Activated CD8-positive, alpha-beta memory T cell treated with anti-CD3 and anti-CD28 coated beads for 48 hours (primary cell): Measurements from ENCODE around the gene ETNK2.

Source experiments
- DNase-seq, 3 experiments: peaks; one replicate each; pipeline ENCODE4 v3.0.0-alpha.2; 2020; ENCODE audit warnings: low read depth in 2 of 3, low spot score in 2 of 3

ETNK2 gene

DNA sequence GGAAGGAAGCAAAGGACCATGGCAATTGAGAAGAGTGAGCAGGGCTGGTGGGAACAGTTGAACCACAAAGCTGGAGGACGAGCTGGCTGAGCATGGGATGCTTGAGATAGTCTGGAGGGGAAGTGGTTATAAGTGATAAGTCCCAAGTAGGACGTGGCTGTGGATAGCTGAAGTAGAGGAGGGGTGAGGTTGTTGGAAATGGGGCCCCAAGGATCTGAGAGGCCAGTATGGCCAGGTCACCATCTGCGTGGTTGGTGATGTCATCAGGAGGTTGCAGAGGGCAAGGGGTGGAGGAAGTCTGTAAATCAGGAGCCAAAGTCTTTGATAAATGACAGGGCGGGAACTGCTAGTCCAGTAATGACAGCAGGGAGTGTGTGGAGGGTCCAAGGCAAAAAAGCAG is 25.3 kb upstream of the ETNK2 start:
- DNase-seq, result no peak

DNA sequence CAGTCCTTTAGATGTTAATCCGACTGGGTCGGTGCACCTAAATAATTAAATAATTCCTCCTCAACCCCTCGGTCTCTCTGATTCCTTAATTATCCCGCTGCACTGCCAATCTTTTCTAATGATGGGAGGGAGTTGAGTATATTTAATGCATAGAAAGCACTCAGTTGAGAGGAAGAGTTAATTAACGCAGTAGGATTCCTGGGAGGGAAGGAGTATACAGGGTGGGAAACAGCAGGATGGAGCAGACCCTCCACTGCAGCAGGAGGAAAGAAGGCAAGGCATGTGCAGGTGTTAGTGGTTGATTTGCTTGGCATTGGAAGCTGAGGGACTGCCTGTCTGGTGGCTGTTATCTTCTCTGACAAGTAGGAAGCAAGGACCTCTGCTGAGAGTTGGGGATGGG is 24.2 kb upstream of the ETNK2 start:
- no peak for DNase-seq

DNA sequence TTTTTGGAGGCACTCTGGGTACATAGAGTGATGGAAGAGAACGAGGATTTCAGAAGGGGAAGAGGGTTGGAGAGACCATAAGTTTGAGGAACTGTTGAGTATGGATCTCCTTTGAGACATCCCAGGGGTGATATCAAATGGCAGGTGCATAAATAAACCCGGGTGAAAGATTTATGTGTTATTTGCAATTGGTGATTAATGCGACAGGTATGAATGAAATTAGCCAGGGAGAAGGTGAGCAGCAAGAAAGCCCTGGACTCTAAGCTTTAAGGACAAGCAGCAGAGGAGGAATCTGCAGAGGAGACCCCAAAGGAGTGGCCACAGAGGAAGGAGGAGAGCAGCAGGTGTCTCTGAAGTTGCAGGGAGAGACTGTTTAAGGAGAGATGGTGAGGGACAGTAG is 23.1 kb upstream of the ETNK2 start:
- no peak for DNase-seq

DNA sequence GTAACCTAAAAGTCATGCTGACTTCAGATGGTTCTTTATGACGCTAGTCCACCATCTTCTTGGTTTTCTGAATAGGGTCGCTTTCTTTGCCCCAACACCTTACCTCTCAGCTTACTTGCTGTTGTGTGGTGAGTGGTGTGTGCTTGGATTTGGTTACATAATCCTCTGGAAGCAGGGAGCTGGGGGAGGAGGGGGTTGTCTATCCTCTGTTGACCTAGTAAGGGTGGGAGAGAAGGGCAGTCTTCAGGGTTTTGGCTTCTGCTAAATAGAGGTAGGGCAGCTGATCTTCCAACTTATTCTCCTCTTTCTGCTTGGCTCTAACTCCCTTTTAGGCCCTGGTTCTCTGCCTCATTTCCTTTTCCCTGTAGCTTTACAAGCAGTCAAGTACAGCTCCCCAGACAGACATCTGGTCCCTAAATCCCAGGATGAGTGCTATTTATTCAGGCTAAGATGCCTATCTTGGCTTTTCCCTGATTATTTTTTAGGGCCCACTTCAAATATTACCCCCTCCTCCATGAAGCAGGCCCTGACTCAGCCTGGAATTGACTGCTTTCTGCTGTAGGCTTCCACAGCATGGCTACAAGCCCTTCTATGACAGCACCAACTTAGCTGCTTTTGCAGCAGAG is 20.7 kb upstream of the ETNK2 start:
- no peak for DNase-seq

DNA sequence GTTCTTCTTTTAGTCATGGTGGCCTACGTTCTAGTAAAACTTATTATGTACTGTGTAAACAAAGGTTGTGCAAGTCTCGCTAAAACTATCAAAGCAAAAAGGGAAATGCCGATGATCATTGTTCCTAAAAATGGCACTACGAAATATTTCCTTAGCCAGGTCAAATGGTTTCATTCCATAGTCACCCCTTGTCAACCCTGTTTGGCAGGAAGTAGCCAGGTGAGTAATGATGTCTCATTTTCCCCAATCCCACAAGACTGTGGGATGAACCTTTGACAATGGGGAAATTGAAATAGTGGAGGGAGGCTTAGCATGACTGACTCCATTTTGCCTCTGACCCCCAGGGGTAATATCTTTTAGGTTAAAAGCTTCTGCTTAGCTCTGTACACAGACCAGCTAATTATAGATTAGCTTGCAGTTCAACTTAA is 19.9 kb upstream of the ETNK2 start:
- DNase-seq, result no peak

DNA sequence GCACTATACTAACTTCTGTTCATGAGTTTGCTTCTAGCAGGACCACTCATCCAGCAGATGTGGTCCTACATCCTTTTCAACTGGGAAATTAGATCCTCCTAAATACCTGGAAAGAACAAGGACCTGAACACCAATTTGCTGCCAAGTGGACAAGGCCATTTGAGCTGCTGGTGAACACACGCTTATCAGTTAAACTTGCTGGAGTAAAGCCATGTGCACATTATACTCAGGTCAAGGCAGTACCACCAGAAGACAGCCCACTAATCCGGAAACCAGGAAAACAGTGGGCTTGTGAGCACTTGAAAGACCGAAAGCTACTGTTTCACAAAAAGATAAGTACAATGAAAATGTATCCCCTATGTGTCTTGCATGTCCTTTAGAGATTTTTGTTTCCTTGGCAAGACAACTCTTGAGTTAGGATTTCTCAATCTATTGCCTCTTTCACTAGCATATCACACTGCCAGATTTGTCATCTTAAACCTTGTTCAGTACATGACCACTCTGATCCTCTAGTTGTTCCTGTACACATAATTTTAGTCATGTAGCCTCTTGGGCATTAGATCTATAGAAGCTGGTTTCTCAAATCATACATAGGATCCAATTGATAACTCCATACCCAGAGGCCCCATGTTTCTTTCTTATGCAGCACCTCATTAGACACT is 18.8 kb upstream of the ETNK2 start:
- no peak for DNase-seq

DNA sequence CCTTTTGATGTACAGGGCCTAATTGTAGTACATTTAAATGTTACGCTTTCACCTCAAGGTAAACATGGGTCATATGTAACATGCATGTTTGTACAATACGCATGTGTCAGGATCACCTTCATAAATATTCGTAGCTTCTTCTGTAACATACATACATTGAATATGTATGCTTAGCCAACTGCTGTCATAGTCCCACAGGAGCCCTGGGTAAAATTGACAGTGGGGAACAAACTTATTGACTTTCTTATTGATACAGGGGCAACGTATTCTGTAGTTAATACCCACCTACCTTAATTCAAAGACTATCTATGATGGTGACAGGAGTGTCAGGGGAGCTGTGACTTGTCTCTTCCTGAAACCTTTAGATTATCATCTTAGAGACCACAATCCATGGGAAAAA is 18.0 kb upstream of the ETNK2 start:
- DNase-seq, result no peak

DNA sequence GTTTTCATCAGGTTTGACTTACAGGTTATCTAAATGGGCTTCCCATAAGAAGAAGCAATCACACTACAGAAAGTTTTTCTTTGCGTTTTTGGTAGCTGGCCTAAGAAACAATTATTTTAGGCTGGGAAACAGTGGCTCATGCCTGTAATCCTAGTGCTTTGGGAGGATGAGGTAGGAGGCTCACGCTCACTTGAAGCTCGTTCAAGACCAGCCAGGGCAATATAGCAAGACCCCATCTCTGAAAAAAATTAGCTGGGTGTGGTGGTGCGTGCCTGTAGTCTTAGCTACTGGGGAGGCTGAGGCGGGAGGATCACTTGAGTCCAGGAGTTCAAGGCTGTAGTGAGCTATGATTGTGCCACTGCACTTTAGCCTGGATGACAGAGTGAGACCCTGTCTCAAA is 15.9 kb upstream of the ETNK2 start:
- no peak for DNase-seq

DNA sequence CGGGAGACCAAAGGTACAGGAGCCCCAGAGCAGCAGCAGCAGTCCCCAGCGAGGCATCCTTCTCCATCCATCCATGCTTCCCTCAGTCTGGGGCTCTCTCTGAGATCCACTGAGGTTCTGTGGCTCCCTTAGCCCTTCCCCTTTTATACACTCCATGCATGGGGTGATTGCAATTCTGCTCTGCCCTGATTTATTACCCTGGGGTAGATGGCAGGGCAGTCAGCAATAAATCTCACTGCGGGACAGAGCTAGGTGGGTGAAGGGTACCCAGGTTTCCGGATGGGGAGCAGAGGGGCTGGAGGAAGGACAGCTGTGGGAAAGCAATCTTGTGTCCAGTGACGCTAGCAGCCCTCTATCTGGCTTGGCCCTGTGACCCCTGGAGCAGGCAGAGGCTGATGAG is 14.4 kb upstream of the ETNK2 start, which contains the start of gene REN:
TSS of gene REN (minus strand) at position 119 of the 400 bp plus-strand sequence. CDS start at position 75, 44 bp downstream.
- no peak for DNase-seq

DNA sequence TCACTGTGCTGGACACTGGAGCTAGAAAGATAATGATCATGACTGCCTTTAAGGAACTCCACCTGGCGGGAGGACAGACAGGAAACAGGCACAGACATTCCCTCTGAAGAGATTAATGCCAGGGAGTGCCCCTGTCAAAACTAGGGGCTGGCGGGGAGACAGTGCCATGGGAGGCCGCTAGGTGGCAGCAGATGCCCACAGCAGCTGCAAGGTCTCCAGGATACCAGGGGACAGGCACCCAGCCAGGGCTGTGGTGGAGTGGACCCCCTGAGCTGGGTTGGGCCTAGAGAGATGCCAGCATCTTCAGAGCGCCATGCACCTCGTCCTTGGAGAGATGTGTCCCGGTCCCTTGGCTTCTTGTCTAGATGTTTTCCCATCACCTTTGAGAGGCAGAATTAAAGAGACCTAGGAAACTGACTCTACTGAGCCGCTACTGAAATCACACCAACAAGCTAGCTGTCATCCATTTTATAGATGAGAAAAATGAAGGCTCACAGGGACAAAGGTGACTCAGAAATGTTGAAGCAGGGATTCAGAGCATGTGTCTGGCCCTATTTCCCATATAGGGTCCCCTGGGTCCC is 10.7 kb upstream of the ETNK2 start:
- DNase-seq, result peak; percentile 46 to 74 (median 71)

DNA sequence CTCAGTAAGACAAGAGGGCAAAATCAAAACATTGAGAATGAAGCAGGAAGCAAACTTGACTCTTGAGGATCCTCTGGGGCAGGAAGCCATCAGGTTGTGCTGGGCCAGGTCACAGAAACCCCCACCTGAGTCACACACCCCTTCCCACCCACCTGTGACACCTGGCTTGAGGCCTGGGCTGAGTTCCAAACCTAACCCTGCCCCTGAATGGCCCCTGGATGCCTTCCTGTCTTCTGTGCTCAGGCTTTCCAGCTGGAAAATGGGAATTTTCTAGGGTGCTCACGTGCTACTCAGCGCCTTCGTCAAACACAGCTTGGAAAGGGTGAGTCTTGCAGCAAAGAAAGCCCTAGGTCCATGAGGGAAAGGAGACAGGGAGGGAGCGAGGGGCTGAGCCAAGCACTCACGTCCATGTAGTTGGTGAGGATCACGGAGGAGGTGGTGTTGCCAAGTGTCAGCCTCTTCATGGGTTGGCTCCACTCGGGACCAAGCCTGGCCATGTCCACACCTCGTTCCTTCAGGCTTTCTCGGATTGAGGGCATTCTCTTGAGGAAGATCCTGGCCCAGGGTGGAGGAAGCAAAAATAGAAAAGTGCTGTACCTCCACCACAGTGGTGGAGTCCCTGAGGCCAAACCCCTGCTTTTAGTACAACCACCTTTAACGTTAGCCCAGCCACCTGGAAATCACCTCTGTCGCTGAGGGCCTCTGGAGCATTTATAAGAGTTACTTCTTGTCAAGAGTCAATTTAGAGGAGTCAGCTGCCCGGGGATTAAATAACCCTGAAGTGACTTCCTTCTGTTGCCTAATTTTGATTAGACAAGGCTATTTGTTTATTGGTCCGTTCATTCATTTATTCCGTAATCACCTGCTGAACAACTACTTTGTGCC is 10.0 kb upstream of the ETNK2 start:
- DNase-seq, result no peak

DNA sequence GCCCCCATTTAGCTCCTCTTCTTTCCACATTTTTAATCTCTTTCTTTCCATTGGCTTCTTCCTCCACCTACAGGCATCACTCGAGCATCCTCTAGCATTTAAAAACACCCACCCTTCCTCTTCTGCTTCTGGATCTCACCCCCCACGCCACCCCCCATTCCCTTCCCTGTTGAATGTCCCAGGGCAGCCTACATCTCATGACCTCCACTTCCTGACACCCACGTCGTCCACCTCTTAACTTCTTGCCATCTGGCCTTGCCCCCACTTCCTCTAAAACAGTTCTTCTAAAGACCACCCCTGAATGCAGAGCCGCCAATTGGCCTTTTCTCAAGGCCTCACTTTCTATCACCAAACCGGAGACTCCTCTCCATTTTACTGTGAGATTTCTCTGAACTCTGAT is 6.1 kb upstream of the ETNK2 start:
- DNase-seq, result no peak

DNA sequence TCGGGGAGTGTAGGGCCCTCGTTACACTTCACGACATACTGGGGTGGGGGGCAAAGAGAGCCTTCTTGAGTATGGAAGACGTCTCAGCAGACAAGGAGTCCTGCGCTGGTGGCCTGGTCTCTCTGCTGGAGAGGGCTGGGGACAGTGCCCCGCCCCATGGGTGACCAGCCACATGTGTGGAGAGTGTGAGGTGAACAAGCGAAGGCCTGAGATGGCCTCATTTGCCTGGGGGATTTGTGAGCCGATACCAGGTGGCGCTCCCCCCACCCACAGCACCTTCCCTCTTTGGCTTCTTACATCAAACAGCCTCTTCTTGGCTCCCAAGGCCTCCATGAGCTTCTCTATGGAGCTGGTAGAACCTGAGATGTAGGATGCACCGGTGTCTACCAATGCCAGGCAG is 4.0 kb upstream of the ETNK2 start:
- no peak for DNase-seq

DNA sequence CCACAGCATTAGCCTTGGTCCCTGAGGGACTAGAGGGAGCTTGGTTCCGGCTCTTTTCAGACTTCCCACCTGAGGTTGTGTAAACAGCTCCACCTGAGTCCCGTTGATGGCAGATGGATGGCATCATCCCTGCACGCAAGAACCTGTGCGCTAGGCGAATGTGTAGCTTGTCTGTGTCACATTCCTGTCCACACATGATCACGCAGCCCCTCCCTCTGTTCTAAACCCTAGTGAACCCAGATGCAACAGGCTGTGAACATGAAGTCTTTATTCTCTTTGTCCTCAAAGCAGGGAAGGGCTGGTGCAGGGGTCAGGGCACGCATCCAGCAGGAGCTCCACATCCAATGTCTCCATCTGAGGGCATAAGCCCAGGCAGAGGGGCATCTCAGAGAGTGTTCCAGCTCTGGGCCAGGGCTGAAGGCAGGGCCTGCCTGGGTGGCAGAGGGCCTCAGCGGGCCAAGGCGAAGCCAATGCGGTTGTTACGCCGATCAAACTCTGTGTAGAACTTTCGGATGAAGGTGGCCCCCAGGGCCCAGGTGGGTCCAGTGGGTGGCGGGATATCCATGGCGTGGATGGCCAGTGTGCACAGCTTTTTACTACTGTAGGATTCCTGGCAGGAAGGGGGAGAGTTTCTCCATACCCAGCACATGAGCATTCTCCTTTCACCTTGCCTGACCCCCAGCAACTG is 2.9 kb upstream of the ETNK2 start:
- DNase-seq, result no peak

DNA sequence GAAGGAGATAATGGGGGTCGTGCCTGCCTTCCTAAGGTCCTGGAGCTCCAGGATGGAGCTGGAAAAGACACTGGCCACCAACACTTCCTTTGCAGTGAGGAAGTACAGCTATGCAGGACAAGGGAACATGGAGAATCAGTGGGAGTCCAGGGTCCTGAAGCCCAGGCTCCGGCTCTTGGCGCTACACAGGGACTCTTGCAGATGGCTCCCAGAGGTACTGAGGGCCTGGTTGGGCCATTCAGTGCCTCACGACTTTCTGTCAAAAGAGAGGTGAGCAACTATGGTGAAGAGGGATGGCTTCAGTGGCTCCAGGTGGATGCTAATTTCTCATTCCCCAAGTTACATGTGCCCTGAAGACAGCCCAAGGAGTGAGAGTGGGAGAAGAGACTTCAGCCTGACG is 1.8 kb upstream of the ETNK2 start:
- DNase-seq, result no peak

DNA sequence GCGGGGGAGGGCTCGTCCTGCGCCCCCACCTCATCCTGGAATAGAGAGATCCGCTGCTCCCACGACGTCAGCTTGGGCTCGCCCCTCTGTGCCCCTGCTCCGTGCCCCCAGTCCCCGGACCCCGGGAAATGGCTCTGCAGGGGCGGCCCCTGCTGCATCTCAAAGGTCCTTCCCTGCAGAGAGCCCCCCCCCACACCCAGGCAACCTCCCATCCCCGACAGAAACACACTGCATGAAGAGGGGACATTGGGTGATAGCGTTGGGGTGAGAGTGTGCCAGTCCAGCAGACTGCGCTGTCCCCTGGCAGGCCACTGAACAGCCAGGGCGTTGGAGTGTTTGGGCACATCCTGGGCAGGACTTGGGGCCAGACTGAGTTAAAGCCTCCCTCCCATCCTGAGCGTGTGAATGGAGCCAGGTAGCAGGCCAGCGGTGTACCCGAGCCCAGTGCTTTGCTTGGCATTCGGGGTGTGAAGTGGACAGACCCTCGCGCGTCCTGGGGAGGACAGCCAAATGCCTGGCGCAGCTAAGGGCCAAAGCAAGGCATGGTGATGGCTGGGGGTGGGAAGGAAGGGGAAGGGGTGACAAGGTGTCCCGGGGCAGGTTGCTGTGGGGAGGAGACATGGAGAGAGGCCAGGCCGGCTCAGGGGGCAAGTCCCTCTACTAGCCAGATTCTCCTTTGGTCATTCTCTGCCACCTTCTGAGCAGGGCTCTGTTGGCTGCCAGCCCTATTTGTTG is 633 bp upstream of the ETNK2 start:
- DNase-seq, result no peak

DNA sequence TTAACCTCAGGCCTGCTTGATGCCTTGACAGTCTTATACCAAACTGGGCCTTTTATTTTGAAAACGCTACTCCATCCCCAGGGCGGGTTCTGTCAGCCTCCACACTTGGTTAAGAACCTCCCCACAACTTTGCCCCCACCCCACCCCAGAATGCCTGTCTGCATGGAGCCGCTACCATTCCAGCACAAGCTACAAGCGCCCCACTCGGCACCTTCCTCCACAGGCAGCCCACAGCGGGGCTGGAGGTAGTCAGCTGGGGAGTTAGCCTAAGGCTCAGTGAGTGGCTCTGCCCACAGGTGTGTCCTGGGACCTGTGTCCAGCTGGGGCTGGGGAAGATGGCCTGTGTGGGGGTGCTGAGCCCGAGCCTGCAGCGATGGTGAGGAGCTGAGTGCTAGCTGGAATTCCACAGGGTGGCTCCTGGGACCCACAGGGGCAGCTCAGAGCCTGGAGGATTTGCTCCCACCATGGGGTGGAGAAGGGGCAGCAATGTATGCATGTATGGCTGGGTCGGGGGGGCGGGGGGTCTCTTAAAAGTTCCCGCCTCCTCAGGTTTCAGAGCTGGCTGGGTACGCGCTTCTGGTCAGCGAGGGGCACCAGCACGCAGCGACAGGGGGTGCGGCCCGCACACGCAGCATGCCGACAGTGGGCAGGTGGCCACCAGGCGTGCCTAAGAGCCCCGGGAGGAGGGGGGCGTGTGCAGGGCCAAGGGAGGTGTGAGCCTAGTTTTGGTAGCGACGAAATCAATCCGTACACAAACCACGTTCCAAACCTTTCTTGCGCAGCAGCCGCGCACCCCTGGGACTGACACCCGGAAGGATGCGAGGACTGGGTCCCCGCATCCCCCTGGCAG is 917 bp downstream of the ETNK2 start:
- no peak for DNase-seq

DNA sequence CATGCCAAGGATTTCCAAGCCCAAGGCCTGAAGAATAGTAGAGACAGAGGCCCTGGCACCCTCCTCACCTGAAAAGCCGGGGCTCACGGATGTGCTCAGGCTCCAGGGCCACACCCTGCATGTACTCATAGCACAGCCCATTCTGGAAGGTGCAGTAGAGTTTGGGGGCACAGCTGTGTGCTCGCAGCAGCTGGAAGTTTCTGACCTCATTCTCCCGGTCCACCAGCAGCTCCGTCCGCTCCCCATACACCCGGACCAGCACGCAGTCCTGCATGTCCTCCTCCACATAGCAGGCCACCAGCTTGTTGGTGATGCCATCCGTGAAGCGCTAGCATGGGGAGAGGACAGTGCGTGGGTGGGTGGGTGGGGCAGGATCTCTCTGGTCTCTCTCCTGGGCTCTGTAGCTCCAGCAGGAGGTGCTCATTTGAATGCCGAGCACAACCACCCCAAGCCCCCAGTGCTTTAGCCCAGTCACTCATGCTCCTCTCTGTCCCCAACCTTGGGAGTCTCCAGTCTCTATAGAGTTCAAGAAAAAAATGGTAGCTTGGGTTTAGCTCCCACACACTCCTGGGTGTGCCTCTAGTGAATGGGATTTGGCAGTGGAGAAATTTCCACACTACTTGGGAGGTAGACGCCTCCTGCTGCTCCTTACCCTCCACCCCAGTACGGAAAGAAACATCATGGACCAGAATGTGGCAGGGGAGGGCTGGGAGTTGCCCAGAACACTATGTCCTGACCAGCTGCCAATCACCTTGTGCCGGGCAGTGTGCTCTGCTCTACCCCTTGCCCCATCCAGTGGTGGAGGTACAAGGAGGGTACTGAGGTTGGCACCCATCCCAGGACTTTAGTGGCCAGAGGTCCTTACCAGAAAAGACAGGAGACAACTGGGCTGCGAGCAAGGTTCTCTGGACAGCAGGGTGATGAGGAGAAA is 1.9 kb downstream of the ETNK2 start:
- no peak for DNase-seq
